HEK293 (cell line): ENCODE results near the gene COL1A1.

Experiments
- CTCF ChIA-PET: fragments of 350-600 bp; formaldehyde crosslinking; extraction: SDS; loops from one replicate; lab custom pipeline; 2021; ENCODE audit warnings: antibody characterized with exemption; lab: Yijun Ruan, JAX
- POLR2A ChIA-PET: fragments of 300-600 bp; formaldehyde crosslinking; extraction: SDS; loops from one replicate; lab custom pipeline; 2020; ENCODE audit warnings: antibody characterized with exemption, inconsistent platforms; lab: Yijun Ruan, JAX
- H3K27ac ChIP-seq: fragments of 200-500 bp; sonication (Bioruptor generic); 2 replicates; pipeline ENCODE4 v1.5.1; 2014; ENCODE audit warnings: low read depth, low read length, control low read depth, inconsistent platforms; ENCODE audit errors: extremely low read depth
- H3K36me3 ChIP-seq, 2 experiments: fragments of 200-500 bp in 1 of 2; sonication (Bioruptor generic) in 1 of 2; 1 replicate in 1 of 2; 2 replicates in 1 of 2; pipeline ENCODE4 v1.5.1; 2014 to 2017; ENCODE audit warnings: inconsistent platforms in 2 of 2, low read length in 2 of 2; ENCODE audit not compliant: control insufficient read depth in 2 of 2, insufficient read depth in 1 of 2
- H3K4me1 ChIP-seq: fragments of 200-500 bp; sonication (Bioruptor generic); 2 replicates; pipeline ENCODE4 v1.5.1; 2014; ENCODE audit warnings: mild to moderate bottlenecking, low read length, inconsistent platforms; ENCODE audit not compliant: control insufficient read depth, insufficient read depth
- H3K4me3 ChIP-seq: 2 replicates; pipeline ENCODE4 v1.5.1; 2011; ENCODE audit warnings: low read depth, mild to moderate bottlenecking, control low read depth, low read length, moderate library complexity
- H3K9me3 ChIP-seq: fragments of 200-500 bp; sonication (Bioruptor generic); 2 replicates; pipeline ENCODE4 v1.5.1; 2014; ENCODE audit warnings: low read depth, low read length, inconsistent platforms; ENCODE audit not compliant: control insufficient read depth, insufficient read depth
- EGR2 ChIP-seq: fragments of 450-650 bp; formaldehyde crosslinking; IDR thresholded peaks from 2 replicates; pipeline ENCODE4 v1.5.1; 2016; ENCODE audit warnings: low read depth, missing biosample characterization, missing genetic modification characterization
- GLIS1 ChIP-seq: fragments of 450-650 bp; formaldehyde crosslinking; IDR thresholded peaks from 2 replicates; pipeline ENCODE4 v1.5.1; 2016; ENCODE audit warnings: missing biosample characterization, missing genetic modification characterization
- GLIS2 ChIP-seq: fragments of 450-650 bp; formaldehyde crosslinking; IDR thresholded peaks from 2 replicates; pipeline ENCODE4 v1.5.1; 2016; ENCODE audit warnings: missing biosample characterization, missing genetic modification characterization
- IKZF3 ChIP-seq: fragments of 450-650 bp; IDR thresholded peaks from 2 replicates; pipeline ENCODE4 v1.5.0; 2018; ENCODE audit warnings: missing biosample characterization, mild to moderate bottlenecking, missing genetic modification characterization, moderate library complexity
- KLF1 ChIP-seq: fragments of 450-650 bp; formaldehyde crosslinking; IDR thresholded peaks from 2 replicates; pipeline ENCODE4 v1.5.1; 2016; ENCODE audit warnings: missing biosample characterization, missing genetic modification characterization
- SP2 ChIP-seq: fragments of 450-650 bp; formaldehyde crosslinking; IDR thresholded peaks from 2 replicates; pipeline ENCODE4 v1.5.1; 2016; ENCODE audit warnings: missing biosample characterization, missing genetic modification characterization
- SP3 ChIP-seq: fragments of 450-650 bp; formaldehyde crosslinking; IDR thresholded peaks from 2 replicates; pipeline ENCODE4 v1.5.1; 2016; ENCODE audit warnings: missing biosample characterization, missing genetic modification characterization
- SP7 ChIP-seq: fragments of 450-650 bp; formaldehyde crosslinking; IDR thresholded peaks from 2 replicates; pipeline ENCODE4 v1.5.1; 2016; ENCODE audit warnings: missing biosample characterization, missing genetic modification characterization
- ZBTB17 ChIP-seq: fragments of 450-650 bp; formaldehyde crosslinking; IDR thresholded peaks from 2 replicates; pipeline ENCODE4 v1.5.1; 2016; ENCODE audit warnings: missing biosample characterization, missing genetic modification characterization
- ZBTB20 ChIP-seq: fragments of 450-650 bp; formaldehyde crosslinking; IDR thresholded peaks from 2 replicates; pipeline ENCODE4 v1.5.1; 2016; ENCODE audit warnings: missing biosample characterization, missing genetic modification characterization
- ZEB2 ChIP-seq: fragments of 450-650 bp; formaldehyde crosslinking; IDR thresholded peaks from 2 replicates; pipeline ENCODE4 v1.5.1; 2016; ENCODE audit warnings: missing biosample characterization, missing genetic modification characterization
- ZFHX2 ChIP-seq: fragments of 450-650 bp; formaldehyde crosslinking; conservative IDR thresholded peaks from 2 replicates; pipeline ENCODE4 v1.5.1; 2016; ENCODE audit warnings: missing biosample characterization, missing genetic modification characterization
- ZNF341 ChIP-seq: fragments of 450-650 bp; formaldehyde crosslinking; IDR thresholded peaks from 2 replicates; pipeline ENCODE4; 2016; ENCODE audit warnings: low read depth, missing biosample characterization, missing genetic modification characterization
- ZNF521 ChIP-seq: fragments of 450-650 bp; formaldehyde crosslinking; IDR thresholded peaks from 2 replicates; pipeline ENCODE4 v1.5.1; 2017; ENCODE audit warnings: missing biosample characterization, mild to moderate bottlenecking, missing genetic modification characterization
- ZNF560 ChIP-seq: fragments of 450-650 bp; formaldehyde crosslinking; IDR thresholded peaks from 2 replicates; pipeline ENCODE4 v1.5.1; 2017; ENCODE audit warnings: missing biosample characterization, missing genetic modification characterization, borderline replicate concordance
- ZNF660 ChIP-seq: fragments of 450-650 bp; IDR thresholded peaks from 2 replicates; pipeline ENCODE4 v1.5.1; 2018; ENCODE audit warnings: missing biosample characterization, mild to moderate bottlenecking, missing genetic modification characterization
- ZNF677 ChIP-seq: fragments of 450-650 bp; IDR thresholded peaks from 2 replicates; pipeline ENCODE4 v1.5.0; 2018; ENCODE audit warnings: missing biosample characterization, mild to moderate bottlenecking, missing genetic modification characterization, moderate library complexity
- ZNF707 ChIP-seq: fragments of 450-650 bp; formaldehyde crosslinking; IDR thresholded peaks from 2 replicates; pipeline ENCODE4 v1.5.1; 2016; ENCODE audit warnings: missing biosample characterization, missing genetic modification characterization
- TF ChIP-seq, protein P1 (sequence below): fragments of 450-650 bp; formaldehyde crosslinking; IDR thresholded peaks from 2 replicates; pipeline ENCODE4 v1.5.1; 2017; ENCODE audit warnings: missing biosample characterization, missing genetic modification characterization
- TF ChIP-seq, protein P2 (sequence below): fragments of 450-650 bp; formaldehyde crosslinking; IDR thresholded peaks from 2 replicates; pipeline ENCODE4 v1.5.1; 2016; ENCODE audit warnings: missing biosample characterization, missing genetic modification characterization
- TF ChIP-seq, protein P3 (sequence below): fragments of 450-650 bp; formaldehyde crosslinking; IDR thresholded peaks from 2 replicates; pipeline ENCODE4 v1.5.1; 2016; ENCODE audit warnings: missing biosample characterization, missing genetic modification characterization

Gene COL1A1

DNA sequence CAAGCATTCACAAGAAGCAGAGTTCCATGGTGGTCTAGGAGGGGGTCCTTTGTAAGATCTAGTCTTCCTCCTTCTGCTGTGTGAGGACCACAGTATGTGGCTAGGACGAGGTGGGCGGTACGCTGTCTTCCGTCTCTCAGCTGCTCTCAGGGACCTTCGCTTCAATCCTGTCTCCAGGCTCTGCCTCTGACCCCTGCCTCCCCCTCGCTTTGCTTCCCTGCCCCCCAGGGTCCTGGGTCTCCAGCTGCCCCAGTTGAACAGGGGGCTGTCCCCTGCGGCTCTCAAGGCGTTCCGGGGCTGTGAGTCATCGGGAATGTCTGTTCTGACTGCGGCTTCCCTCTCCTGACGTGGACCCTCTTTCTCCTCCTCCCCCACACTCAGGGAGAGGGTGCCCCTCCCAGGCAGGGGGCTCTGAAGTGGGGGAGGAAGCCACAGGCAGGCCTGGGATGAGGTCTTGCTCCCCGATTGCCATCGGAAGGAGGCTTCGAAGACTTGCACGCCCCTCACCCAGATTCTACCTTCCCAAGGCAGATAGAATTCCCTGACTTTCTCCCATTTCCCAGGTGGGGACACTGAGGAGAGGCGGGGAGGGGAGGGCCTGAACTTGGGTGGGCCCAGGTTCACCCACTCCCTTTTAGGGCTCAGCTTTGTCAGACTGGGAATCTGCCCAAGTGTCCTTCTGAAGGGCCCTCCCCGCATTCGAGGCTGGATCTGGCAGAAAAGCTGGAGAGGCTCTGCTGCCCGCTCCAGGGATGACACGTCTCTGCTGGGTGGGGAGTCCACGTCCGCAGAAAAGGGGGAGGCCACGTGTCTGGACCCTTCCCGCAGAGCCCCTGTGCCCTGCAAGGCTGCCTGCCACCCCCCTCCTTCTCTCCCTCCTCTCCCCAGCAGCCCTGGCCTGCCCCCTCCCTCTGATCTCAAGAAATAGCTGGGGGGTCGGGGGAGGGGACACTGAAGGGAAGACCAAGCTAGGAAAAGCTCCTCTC, 9.1 kb upstream of the COL1A1 start (continued):
- TF ChIP-seq ZNF341, result peak; percentile 57
- TF ChIP-seq ZNF521 (tag by site-specific recombination), result no peak
- TF ChIP-seq, protein P1, sequence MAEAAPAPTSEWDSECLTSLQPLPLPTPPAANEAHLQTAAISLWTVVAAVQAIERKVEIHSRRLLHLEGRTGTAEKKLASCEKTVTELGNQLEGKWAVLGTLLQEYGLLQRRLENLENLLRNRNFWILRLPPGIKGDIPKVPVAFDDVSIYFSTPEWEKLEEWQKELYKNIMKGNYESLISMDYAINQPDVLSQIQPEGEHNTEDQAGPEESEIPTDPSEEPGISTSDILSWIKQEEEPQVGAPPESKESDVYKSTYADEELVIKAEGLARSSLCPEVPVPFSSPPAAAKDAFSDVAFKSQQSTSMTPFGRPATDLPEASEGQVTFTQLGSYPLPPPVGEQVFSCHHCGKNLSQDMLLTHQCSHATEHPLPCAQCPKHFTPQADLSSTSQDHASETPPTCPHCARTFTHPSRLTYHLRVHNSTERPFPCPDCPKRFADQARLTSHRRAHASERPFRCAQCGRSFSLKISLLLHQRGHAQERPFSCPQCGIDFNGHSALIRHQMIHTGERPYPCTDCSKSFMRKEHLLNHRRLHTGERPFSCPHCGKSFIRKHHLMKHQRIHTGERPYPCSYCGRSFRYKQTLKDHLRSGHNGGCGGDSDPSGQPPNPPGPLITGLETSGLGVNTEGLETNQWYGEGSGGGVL (tag by site-specific recombination), result peak; percentile 71
- 0 out of 2 replicates have a peak, but pooled peaks have one; percentile 8 for TF ChIP-seq IKZF3 (tag by site-specific recombination)
- no peak for TF ChIP-seq ZNF660 (tag by site-specific recombination)
- TF ChIP-seq, protein P2, sequence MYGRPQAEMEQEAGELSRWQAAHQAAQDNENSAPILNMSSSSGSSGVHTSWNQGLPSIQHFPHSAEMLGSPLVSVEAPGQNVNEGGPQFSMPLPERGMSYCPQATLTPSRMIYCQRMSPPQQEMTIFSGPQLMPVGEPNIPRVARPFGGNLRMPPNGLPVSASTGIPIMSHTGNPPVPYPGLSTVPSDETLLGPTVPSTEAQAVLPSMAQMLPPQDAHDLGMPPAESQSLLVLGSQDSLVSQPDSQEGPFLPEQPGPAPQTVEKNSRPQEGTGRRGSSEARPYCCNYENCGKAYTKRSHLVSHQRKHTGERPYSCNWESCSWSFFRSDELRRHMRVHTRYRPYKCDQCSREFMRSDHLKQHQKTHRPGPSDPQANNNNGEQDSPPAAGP (tag by site-specific recombination), result peak; percentile 61
- TF ChIP-seq, protein P3, sequence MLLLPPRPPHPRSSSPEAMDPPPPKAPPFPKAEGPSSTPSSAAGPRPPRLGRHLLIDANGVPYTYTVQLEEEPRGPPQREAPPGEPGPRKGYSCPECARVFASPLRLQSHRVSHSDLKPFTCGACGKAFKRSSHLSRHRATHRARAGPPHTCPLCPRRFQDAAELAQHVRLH (tag by site-specific recombination), result no peak
- peak; percentile 44; the same call in 1 of the 2 replicates for TF ChIP-seq SP7 (tag by site-specific recombination)
- TF ChIP-seq ZNF707 (tag by site-specific recombination), result no peak
- peak; percentile 99 for TF ChIP-seq GLIS1 (tag by site-specific recombination)
- peak; percentile 93 for TF ChIP-seq GLIS2 (tag by site-specific recombination)
- 0 out of 2 replicates have a peak, but pooled peaks have one; percentile 20 for TF ChIP-seq ZEB2 (tag by site-specific recombination)
- TF ChIP-seq, all 188 proteins: peak for 15

DNA sequence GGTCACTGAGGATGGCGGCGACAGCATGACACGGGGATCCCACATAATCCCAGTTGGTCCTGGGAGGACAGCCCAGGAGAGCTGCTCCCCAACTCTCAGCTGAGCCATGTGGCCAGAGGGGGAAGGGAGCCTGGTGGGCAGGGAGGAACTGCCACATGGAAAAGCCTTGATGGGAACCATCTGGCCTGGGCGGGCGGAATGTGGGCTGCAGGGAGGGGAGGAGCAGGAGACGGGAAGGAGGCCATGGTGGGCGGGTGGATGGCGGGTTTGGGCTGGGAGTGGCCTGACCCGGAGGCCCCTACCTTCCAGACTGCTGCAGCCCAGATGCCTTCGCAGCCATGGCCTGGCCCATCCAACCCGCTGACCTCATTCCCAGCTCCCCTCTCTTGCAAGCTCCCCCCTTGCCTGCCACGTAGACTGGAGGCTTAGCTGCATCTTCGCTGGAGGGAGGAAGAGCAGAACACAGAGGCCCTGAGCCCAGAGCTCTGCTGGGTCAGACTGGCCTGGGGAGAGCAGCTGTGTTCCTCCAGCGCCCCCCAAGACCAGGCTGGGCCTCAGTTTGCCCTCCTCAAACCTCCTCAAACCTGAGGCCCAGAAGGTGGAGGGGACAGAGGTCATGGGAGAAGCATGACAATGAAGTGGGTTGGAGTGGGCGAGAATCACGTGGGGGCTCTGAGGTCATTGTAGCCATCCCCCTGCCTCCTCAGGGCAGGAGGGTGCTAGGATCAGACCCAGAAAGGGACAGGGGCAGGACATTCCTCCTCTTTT, 8.2 kb upstream of the COL1A1 start:
- CTCF ChIA-PET, result interaction anchor here (0.6 to 18.0 kb wide), 6 partner anchors 6 to 115 kb away, joined by 4 to 487 read pairs (median 14); partner anchors contain the start of genes COL1A1 and TMEM92
- Histone ChIP-seq H3K4me3 (no peak overlapping the region), H3K36me3 (no peaks in the 10 kb centered on the region), H3K4me1 (peaks cover 3% of the 10 kb centered on the region; the same call in 1 of the 2 replicates)
- TF ChIP-seq, protein P2 (tag by site-specific recombination), result peak; percentile 78
- TF ChIP-seq SP7 (tag by site-specific recombination) (peak; percentile 35; the same call in 1 of the 2 replicates), ZNF560 (tag by site-specific recombination) (no peak), ZBTB17 (tag by site-specific recombination) (no peak), ZNF677 (no peak), ZBTB20 (no peak), EGR2 (peak; percentile 96), ZFHX2 (tag by site-specific recombination) (peak; percentile 97), SP3 (tag by site-specific recombination) (0 out of 2 replicates have a peak, but pooled peaks have one; percentile 14), SP2 (peak; percentile 34), KLF1 (peak; percentile 85), ZNF341 (peak; percentile 45; the same call in 1 of the 2 replicates)
- TF ChIP-seq, protein P1 (tag by site-specific recombination), result 0 out of 2 replicates have a peak, but pooled peaks have one; percentile 9
- TF ChIP-seq, all 188 proteins: peak for 9
- Histone ChIP-seq H3K9me3 (no peaks in the 10 kb centered on the region), H3K27ac (no peak overlapping the region)
- POLR2A ChIA-PET, result interaction anchor here (1.7 kb wide), 1 partner anchor 10 kb away, joined by 5 read pairs; no protein-coding TSS in a partner anchor
